Kidney (tissue), 14 donors: ENCODE data around the gene ZNF124. TPM values are rescaled to one million over a fixed set of nuclear protein-coding genes. Genes with fewer than 3 reads are reported as not detected.
A peak's percentile ranks its signal among the peaks of the same experiment; 100 is the strongest.

ENCODE experiments used
- DNase-seq, 5 donors: peaks; one replicate each; pipeline ENCODE4 v3.0.0-alpha.2; 2013 to 2020
- FAIRE-seq: peaks from 2 replicates; lab custom pipeline; 2012; peaks lifted over from hg19 to GRCh38; lab: Jason Lieb, UNC
- H3K27ac ChIP-seq, 2 donors: one replicate each; pipeline ENCODE4 v1.7.0; 2013; ENCODE audit warnings: low read depth in 2 of 2, low read length in 2 of 2, inconsistent platforms in 1 of 2
- H3K27me3 ChIP-seq: one replicate; pipeline ENCODE4 v1.7.1; 2013; ENCODE audit warnings: low read length, inconsistent platforms; ENCODE audit not compliant: control insufficient read depth, insufficient read depth
- H3K36me3 ChIP-seq, 3 donors: one replicate each; pipeline versions ENCODE4 v1.7.0 to v1.7.1; 2013; ENCODE audit warnings: low read length in 3 of 3, control low read depth in 1 of 3, inconsistent platforms in 1 of 3; ENCODE audit not compliant: insufficient read depth in 3 of 3, control insufficient read depth in 2 of 3
- H3K4me1 ChIP-seq, 3 donors: one replicate each; pipeline versions ENCODE4 v1.7.0 to v1.7.1; 2013; ENCODE audit warnings: low read length in 3 of 3, inconsistent platforms in 1 of 3, low read depth in 1 of 3; ENCODE audit not compliant: control insufficient read depth in 2 of 3, insufficient read depth in 2 of 3
- H3K4me3 ChIP-seq, 3 donors: one replicate each; pipeline versions ENCODE4 v1.7.0 to v1.8.1; 2013; ENCODE audit warnings: low read length in 3 of 3, control low read depth in 1 of 3, inconsistent platforms in 1 of 3
- H3K9ac ChIP-seq, 3 donors: one replicate each; pipeline versions ENCODE4 v1.7.0 to v1.7.1; 2013; ENCODE audit warnings: low read length in 3 of 3, control low read depth in 1 of 3, inconsistent platforms in 1 of 3
- H3K9me3 ChIP-seq, 3 donors: one replicate each; pipeline versions ENCODE4 v1.7.0 to v1.7.1; 2013; ENCODE audit warnings: low read length in 3 of 3, control low read depth in 1 of 3, inconsistent platforms in 1 of 3; ENCODE audit not compliant: control insufficient read depth in 2 of 3, insufficient read depth in 1 of 3
- CTCF ChIP-seq: IDR thresholded peaks from 3 replicates; pipeline ENCODE4 v1.5.1; 2012; ENCODE audit warnings: mild to moderate bottlenecking, moderate library complexity, borderline replicate concordance; ENCODE audit not compliant: insufficient read depth; ENCODE audit errors: extremely low read depth
- intact Hi-C: fragments of 100-400 bp; cut with DNase I; formaldehyde crosslinking; loops from one replicate; pipeline ENCODE4 v1.11.1; 2022
- polyA plus RNA-seq: library from polyadenylated mRNA; stranded (reverse); fragments of 350-450 nt; fragmentation: Illumina TruSeq; extraction: RNeasy Lipid Tissue Mini Kit (QIAGEN cat#74804); gene quantifications from one replicate; pipeline ENCODE4 v1.2.3, GENCODE V29; 2014; ENCODE audit warnings: low read depth, low replicate concordance; ENCODE audit not compliant: insufficient read depth
- total RNA-seq: library from RNA; stranded (reverse); fragmentation: NEBNext Ultra II Directional; extraction: Animal tissue kit (Norgen Biotek cat#: 25700); gene quantifications from one replicate; pipeline ENCODE4 v1.2.1, GENCODE V29; 2021
- donor health status: control.
- donor health status: control.
- donor health status: control.
- donor health status: control.
- donor health status: control.
- donor health status: DM: yes; HTN: yes; CAD: no.
- donor health status: Normal renal cell carcinoma (clear cell type).

Gene ZNF124
- total and polyA plus RNA-seq, 2 donors from 2014 or later, result 2.5 to 45.7 TPM

- intact Hi-C loops, result no loop called here
- FAIRE-seq, result no peak
These were observed 57.3 kb downstream of the ZNF124 start for GRCh38 chr1:247114351-247115140.

GRCh38 chr1:247113733-247114271 is 58.0 kb downstream of the ZNF124 start:
- Histone ChIP-seq H3K9ac (no peak overlapping the region), H3K4me3 (no peak overlapping the region), H3K36me3 (no peaks in the 10 kb centered on the region), H3K4me1 (no peaks in the 10 kb centered on the region), H3K27me3 (no peaks in the 10 kb centered on the region), H3K9me3 (no peaks in the 10 kb centered on the region), H3K27ac (no peak overlapping the region)
- no peak for FAIRE-seq
- intact Hi-C loops, result no loop called here
- no peak for TF ChIP-seq CTCF
- DNase-seq, result no peak

More at GRCh38 chr1:247114351-247115140, 57.3 kb downstream of the ZNF124 start:
- DNase-seq, result no peak
- H3K4me3 ChIP-seq, result no peak overlapping the region
- no peaks in the 10 kb centered on the region for H3K4me1 ChIP-seq
- H3K36me3 ChIP-seq, result no peaks in the 10 kb centered on the region
- H3K9me3 ChIP-seq, result no peaks in the 10 kb centered on the region
- TF ChIP-seq CTCF, result no peak
- no peak overlapping the region for H3K9ac ChIP-seq
- no peaks in the 10 kb centered on the region for H3K27me3 ChIP-seq
- no peak overlapping the region for H3K27ac ChIP-seq

- Histone ChIP-seq H3K9ac (no peak overlapping the region), H3K4me3 (no peak overlapping the region), H3K4me1 (no peaks in the 10 kb centered on the region), H3K36me3 (no peaks in the 10 kb centered on the region), H3K27me3 (no peaks in the 10 kb centered on the region), H3K27ac (no peak overlapping the region), H3K9me3 (no peaks in the 10 kb centered on the region)
- DNase-seq (peak in 2 of 5 donors; percentile 52 to 83), FAIRE-seq (no peak)
- intact Hi-C loops, result no loop called here
- TF ChIP-seq CTCF, result no peak
These were observed 58.7 kb downstream of the ZNF124 start for GRCh38 chr1:247113094-247113497.
